Measurements from ENCODE around the gene UBR1. TPM values are rescaled to one million over a fixed set of nuclear protein-coding genes. Genes with fewer than 3 reads are reported as not detected.

Gene UBR1
- total and polyA plus RNA-seq, 2 donors (not counting 3 experiments of a cell fraction or from before 2014, with no cell fraction given), result 5.3 to 26.9 TPM

DNA sequence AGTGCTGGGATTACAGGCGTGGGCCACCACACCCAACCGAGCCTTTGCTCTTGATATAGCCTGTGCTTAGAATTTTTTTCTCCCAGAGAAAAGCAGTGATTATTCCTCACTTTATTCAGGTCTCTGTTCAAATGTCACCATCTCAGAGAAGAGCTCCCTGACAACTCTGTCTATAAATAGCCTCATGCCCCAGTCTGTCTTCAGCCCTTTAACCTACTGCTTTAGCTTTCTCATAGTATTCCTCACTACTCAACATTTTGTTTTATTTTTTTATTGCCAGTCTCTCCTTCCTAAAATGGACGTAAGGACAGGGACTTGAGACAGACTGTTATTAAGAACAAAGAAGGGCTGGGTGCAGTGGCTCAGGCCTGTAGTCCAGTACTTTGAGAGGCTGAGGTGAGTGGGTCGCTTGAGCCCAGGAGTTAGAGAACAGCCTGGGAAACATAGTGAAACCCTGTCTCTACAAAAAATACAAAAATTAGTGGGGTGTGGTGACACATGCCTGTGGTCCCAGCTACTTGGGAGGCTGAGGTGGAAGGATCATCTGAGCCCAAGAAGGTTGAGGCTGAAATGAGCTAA, 106.5 kb downstream of the UBR1 start:
- TF ChIP-seq, protein P1, sequence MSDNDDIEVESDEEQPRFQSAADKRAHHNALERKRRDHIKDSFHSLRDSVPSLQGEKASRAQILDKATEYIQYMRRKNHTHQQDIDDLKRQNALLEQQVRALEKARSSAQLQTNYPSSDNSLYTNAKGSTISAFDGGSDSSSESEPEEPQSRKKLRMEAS (IDR thresholded peaks at IDR 0.05; ENCODE audit: insufficient read depth, insufficient read length), result no peak
- TF ChIP-seq FOS (IDR thresholded peaks at IDR 0.05; ENCODE audit: borderline replicate concordance, insufficient read depth, low read length), result no peak
- no peak for TF ChIP-seq GATA2 (IDR thresholded peaks at IDR 0.05; ENCODE audit: insufficient read depth, insufficient read length, low read depth, low read length)
- no peak for TF ChIP-seq JUN (IDR thresholded peaks at IDR 0.05; ENCODE audit: borderline replicate concordance, insufficient read depth, insufficient read length, low read depth)
- TF ChIP-seq POLR2AphosphoS5 (IDR thresholded peaks at IDR 0.05; ENCODE audit: insufficient read depth, low read depth, low read length), result no peak
- no peak for TF ChIP-seq EZH2 (IDR thresholded peaks at IDR 0.05; ENCODE audit: borderline replicate concordance, low read depth, low read length, severe bottlenecking)
- no peak for TF ChIP-seq POLR2A (IDR thresholded peaks at IDR 0.05; ENCODE audit: low read depth, low read length)
- TF ChIP-seq, protein P2, sequence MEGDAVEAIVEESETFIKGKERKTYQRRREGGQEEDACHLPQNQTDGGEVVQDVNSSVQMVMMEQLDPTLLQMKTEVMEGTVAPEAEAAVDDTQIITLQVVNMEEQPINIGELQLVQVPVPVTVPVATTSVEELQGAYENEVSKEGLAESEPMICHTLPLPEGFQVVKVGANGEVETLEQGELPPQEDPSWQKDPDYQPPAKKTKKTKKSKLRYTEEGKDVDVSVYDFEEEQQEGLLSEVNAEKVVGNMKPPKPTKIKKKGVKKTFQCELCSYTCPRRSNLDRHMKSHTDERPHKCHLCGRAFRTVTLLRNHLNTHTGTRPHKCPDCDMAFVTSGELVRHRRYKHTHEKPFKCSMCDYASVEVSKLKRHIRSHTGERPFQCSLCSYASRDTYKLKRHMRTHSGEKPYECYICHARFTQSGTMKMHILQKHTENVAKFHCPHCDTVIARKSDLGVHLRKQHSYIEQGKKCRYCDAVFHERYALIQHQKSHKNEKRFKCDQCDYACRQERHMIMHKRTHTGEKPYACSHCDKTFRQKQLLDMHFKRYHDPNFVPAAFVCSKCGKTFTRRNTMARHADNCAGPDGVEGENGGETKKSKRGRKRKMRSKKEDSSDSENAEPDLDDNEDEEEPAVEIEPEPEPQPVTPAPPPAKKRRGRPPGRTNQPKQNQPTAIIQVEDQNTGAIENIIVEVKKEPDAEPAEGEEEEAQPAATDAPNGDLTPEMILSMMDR (IDR thresholded peaks at IDR 0.05; ENCODE audit: extremely low read depth in 1 of 2, insufficient read depth in 1 of 2, low read depth in 1 of 2, low read length in 2 of 2), result no peak
- TF ChIP-seq MYC (IDR thresholded peaks at IDR 0.05; ENCODE audit: low read depth, low read length), result no peak
- Histone ChIP-seq H3K27ac (ENCODE audit: insufficient read depth, low read depth, low read length) (no peak overlapping the region), H3K9me1 (replicated peaks; ENCODE audit: control insufficient read depth, extremely low read depth, insufficient read depth, low read length) (no peaks in the 10 kb centered on the region), H3K27me3 (ENCODE audit: control insufficient read depth in 2 of 2, insufficient read depth in 2 of 2, low read length in 2 of 2) (no peaks in the 10 kb centered on the region), H2AFZ (ENCODE audit: low read depth, low read length) (no peak overlapping the region), H3K4me2 (ENCODE audit: insufficient read depth, low read length) (no peak overlapping the region), H3K79me2 (ENCODE audit: control insufficient read depth, insufficient read depth, low read length) (no peaks in the 10 kb centered on the region), H3K4me3 (replicated peaks in 1 of 3; ENCODE audit: insufficient read depth in 1 of 3, low read depth in 1 of 3, low read length in 3 of 3) (no peak overlapping the region), H3K4me1 (ENCODE audit: control insufficient read depth, extremely low read depth, insufficient read depth, low read length) (no peaks in the 10 kb centered on the region), H3K9ac (replicated peaks; ENCODE audit: extremely low read depth, insufficient read depth, low read length) (no peak overlapping the region), H4K20me1 (replicated peaks; ENCODE audit: control insufficient read depth, extremely low read depth, insufficient read depth, low read length) (no peaks in the 10 kb centered on the region), H3K36me3 (ENCODE audit: control insufficient read depth in 2 of 2, extremely low read depth in 1 of 2, insufficient read depth in 2 of 2, low read length in 2 of 2) (peaks cover 2 to 8% of the 10 kb centered on the region in 2 experiments), H3K9me3 (replicated peaks; ENCODE audit: control insufficient read depth, insufficient read depth, low read length) (no peaks in the 10 kb centered on the region)
- DNase-seq (ENCODE audit: low read depth, low spot score), result no peak
- intact Hi-C loops (cut with micrococcal nuclease), result no loop called here
- BruUV-seq (replicated peaks), result no TSS peak
- no peak for FAIRE-seq
- dilution Hi-C loops (cut with MboI; ENCODE audit: extremely low pct_ligation_motif_present, low sequenced_read_pairs), result no loop called here
- CTCF ChIA-PET, result interaction anchor here (1.1 kb wide), 1 partner anchor 9 kb away, joined by 4 read pairs; no protein-coding TSS in a partner anchor
- POLR2A ChIA-PET, result no interaction called here
